GM12878 (cell line): ENCODE data around the gene ING3. TPM values are rescaled to one million over a fixed set of nuclear protein-coding genes. Genes with fewer than 3 reads are reported as not detected.

Experiments
- ATAC-seq: fragments of 200-7000 bp; cut with Tn5 transposase; 3 replicates; pipeline ENCODE4 v1.9.1; 2020; ENCODE audit warnings: mild to moderate bottlenecking, moderate library complexity
- BruUV-seq: library from RNA; stranded (reverse); fragments of 400-500 nt; replicated peaks from 2 replicates; lab custom pipeline; 2021; lab: Mats Ljungman, UMichigan
- CTCF ChIA-PET: fragments of 300-600 bp; sonication (Branson Sonifier 250); formaldehyde crosslinking; extraction: SDS; loops from one replicate; lab custom pipeline; 2021; ENCODE audit warnings: inconsistent platforms; lab: Yijun Ruan, JAX
- POLR2A ChIA-PET: fragments of 350-600 bp; formaldehyde crosslinking; extraction: SDS; loops from one replicate; lab custom pipeline; 2021; ENCODE audit warnings: inconsistent platforms; lab: Charles Lee
- RAD21 ChIA-PET: fragments of 300-600 bp; sonication (Branson Sonifier 250); formaldehyde crosslinking; loops from one replicate; lab custom pipeline; 2023; ENCODE audit warnings: antibody characterized with exemption; ENCODE audit not compliant: unreplicated experiment; lab: Charles Lee
- SMC1A ChIA-PET: fragments of 300-600 bp; sonication (Branson Sonifier 250); formaldehyde crosslinking; loops from one replicate; lab custom pipeline; 2023; ENCODE audit not compliant: unreplicated experiment, uncharacterized antibody; lab: Charles Lee
- DNase-seq: peaks from one replicate; pipeline ENCODE4 v3.0.0-alpha.2; 2011; ENCODE audit warnings: low read depth, low spot score
- FAIRE-seq: peaks from 3 replicates; lab custom pipeline; 2011; peaks lifted over from hg19 to GRCh38; lab: Jason Lieb, UNC
- H2AFZ ChIP-seq: 2 replicates; pipeline ENCODE4 v1.6.0; 2011; ENCODE audit warnings: low read depth, low read length, control low read depth; ENCODE audit not compliant: control insufficient read depth
- H3K27ac ChIP-seq: 2 replicates; pipeline ENCODE4 v1.5.1; 2011; ENCODE audit warnings: control low read depth; ENCODE audit not compliant: control insufficient read depth, insufficient read depth
- H3K27me3 ChIP-seq, 2 experiments: replicated peaks in 1 of 2; 2 replicates each; pipeline versions ENCODE4 v1.6.0 to v1.6.1; 2011; ENCODE audit warnings: low read length in 1 of 2; ENCODE audit not compliant: control insufficient read depth in 2 of 2, insufficient read depth in 2 of 2
- H3K36me3 ChIP-seq, 2 experiments: 2 replicates each; pipeline ENCODE4 v1.5.1; 2011; ENCODE audit warnings: low read length in 1 of 2; ENCODE audit not compliant: control insufficient read depth in 2 of 2, insufficient read depth in 2 of 2
- H3K4me1 ChIP-seq: 2 replicates; pipeline ENCODE4 v1.6.1; 2011; ENCODE audit warnings: mild to moderate bottlenecking, low read length, moderate library complexity, mixed read lengths; ENCODE audit not compliant: control insufficient read depth, insufficient read depth
- H3K4me2 ChIP-seq: 2 replicates; pipeline ENCODE4 v1.6.0; 2011; ENCODE audit warnings: control low read depth; ENCODE audit not compliant: control insufficient read depth, insufficient read depth
- H3K4me3 ChIP-seq: fragments of 200-600 bp; sonication (generic); 2 replicates; pipeline ENCODE4 v1.5.1; 2016
- H3K79me2 ChIP-seq: 2 replicates; pipeline ENCODE4 v1.6.0; 2011; ENCODE audit warnings: low read length; ENCODE audit not compliant: control insufficient read depth, insufficient read depth
- H3K9ac ChIP-seq: 2 replicates; pipeline ENCODE4 v1.8.0; 2011; ENCODE audit warnings: low read length, control low read depth, mixed read lengths; ENCODE audit not compliant: control insufficient read depth, insufficient read depth
- H3K9me3 ChIP-seq: replicated peaks from 3 replicates; pipeline ENCODE4 v1.5.1; 2011; ENCODE audit warnings: mild to moderate bottlenecking, low read length; ENCODE audit not compliant: control insufficient read depth, insufficient read depth
- H4K20me1 ChIP-seq: 2 replicates; pipeline ENCODE4 v1.6.0; 2011; ENCODE audit not compliant: control insufficient read depth, insufficient read depth
- ATF7 ChIP-seq: fragments of 450-650 bp; IDR thresholded peaks from 2 replicates; pipeline ENCODE4 v1.6.1; 2016; ENCODE audit warnings: low read depth, mild to moderate bottlenecking
- EZH2 ChIP-seq: IDR thresholded peaks from 2 replicates; pipeline ENCODE4 v1.6.1; 2012; ENCODE audit warnings: low read depth, mild to moderate bottlenecking, control low read depth, inconsistent platforms, low read length, borderline replicate concordance; ENCODE audit not compliant: control insufficient read depth
- HDAC6 ChIP-seq: fragments of 200-600 bp; sonication (generic); IDR thresholded peaks from one replicate; pipeline ENCODE4 v1.8.0; 2017; ENCODE audit warnings: antibody characterized with exemption; ENCODE audit not compliant: unreplicated experiment
- JUNB ChIP-seq: IDR thresholded peaks from 2 replicates; pipeline ENCODE4 v1.6.1; 2016; ENCODE audit warnings: antibody characterized with exemption, mild to moderate bottlenecking
- RUNX3 ChIP-seq: IDR thresholded peaks from 2 replicates; pipeline ENCODE4 v1.6.1; 2012; ENCODE audit warnings: low read length, inconsistent platforms
- WGBS: methylation state at CpG from one replicate; pipeline ENCODE4 v1.1.6; 2016; ENCODE audit warnings: low lambda C conversion rate; ENCODE audit not compliant: insufficient replicate concordance, insufficient coverage; ENCODE audit errors: missing lambda C conversion rate; 5-methylcytosine and 5-hydroxymethylcytosine counted together
- in situ Hi-C: fragments of 300-500 bp; cut with MboI; formaldehyde crosslinking; loops from 9 replicates; pipeline ENCODE4 v1.14.3; 2018; ENCODE audit warnings: mixed read lengths
- intact Hi-C: fragments of 100-400 bp; cut with micrococcal nuclease; formaldehyde crosslinking; loops from one replicate; pipeline ENCODE4 v1.14.2; 2022; ENCODE audit not compliant: unreplicated experiment
- polyA plus RNA-seq, 11 experiments: library from polyadenylated mRNA; depleted of rRNA in 4 of 11; unstranded in 6 of 11; stranded (reverse) in 5 of 11; fragments of >200 nt; fragmentation: Nextera tagmentation in 4 of 11; fragmentation: Illumina TruSeq in 1 of 11; extraction: Ambion mirVana in 4 of 11; extraction: Trizol in 1 of 11; gene quantifications; 1 replicate in 1 of 11; 2 replicates in 10 of 11; pipeline versions ENCODE4 v1.2.1 to v1.2.3, GENCODE V29; 2011 to 2016; ENCODE audit warnings: inconsistent platforms in 2 of 11, missing spikeins in 2 of 11, low read depth in 1 of 11
- total RNA-seq, 4 experiments: library from RNA; depleted of rRNA in 3 of 4; stranded (reverse); fragments of >200 nt in 3 of 4; fragmentation: Illumina TruSeq in 1 of 4; extraction: Trizol in 1 of 4; gene quantifications; 2 replicates each; pipeline versions ENCODE4 v1.2.1 to v1.2.3, GENCODE V29; 2013 to 2021
- TF ChIP-seq, protein P1 (sequence below): fragments of 450-650 bp; IDR thresholded peaks from 2 replicates; pipeline ENCODE4 v1.6.1; 2017; ENCODE audit warnings: mild to moderate bottlenecking

ING3 gene
- total and polyA plus RNA-seq, 10 of the 15 experiments (the other 5 are each of a cell fraction or from before 2014, with no cell fraction given) = 12.1 to 60.8 (median 28.8) TPM

- Histone ChIP-seq H2AFZ (no peak overlapping the region), H3K4me1 (no peaks in the 10 kb centered on the region), H3K27ac (no peak overlapping the region), H3K79me2 (no peaks in the 10 kb centered on the region)
- CTCF ChIA-PET = interaction anchor here (1.5 kb wide), 1 partner anchor 28 kb away, joined by 3 read pairs; the partner anchor contains the start of gene CPED1
- in situ Hi-C loops = loop anchor here (25.0 kb wide), 1 partner anchor 577 kb away; no protein-coding TSS in a partner anchor
- RAD21 ChIA-PET = no interaction called here
- WGBS = 96% methylated on average over 8 of the region's 8 CpGs
- ATAC-seq (no peak), FAIRE-seq (no peak)
- TF ChIP-seq, protein P1, sequence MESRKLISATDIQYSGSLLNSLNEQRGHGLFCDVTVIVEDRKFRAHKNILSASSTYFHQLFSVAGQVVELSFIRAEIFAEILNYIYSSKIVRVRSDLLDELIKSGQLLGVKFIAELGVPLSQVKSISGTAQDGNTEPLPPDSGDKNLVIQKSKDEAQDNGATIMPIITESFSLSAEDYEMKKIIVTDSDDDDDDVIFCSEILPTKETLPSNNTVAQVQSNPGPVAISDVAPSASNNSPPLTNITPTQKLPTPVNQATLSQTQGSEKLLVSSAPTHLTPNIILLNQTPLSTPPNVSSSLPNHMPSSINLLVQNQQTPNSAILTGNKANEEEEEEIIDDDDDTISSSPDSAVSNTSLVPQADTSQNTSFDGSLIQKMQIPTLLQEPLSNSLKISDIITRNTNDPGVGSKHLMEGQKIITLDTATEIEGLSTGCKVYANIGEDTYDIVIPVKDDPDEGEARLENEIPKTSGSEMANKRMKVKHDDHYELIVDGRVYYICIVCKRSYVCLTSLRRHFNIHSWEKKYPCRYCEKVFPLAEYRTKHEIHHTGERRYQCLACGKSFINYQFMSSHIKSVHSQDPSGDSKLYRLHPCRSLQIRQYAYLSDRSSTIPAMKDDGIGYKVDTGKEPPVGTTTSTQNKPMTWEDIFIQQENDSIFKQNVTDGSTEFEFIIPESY = no peak
- TF ChIP-seq EZH2 (no peak), HDAC6 (no peak), ATF7 (no peak), RUNX3 (no peak), JUNB (no peak)
- TF ChIP-seq, all 136 proteins: peak for 0
- Histone ChIP-seq H3K9ac (no peak overlapping the region), H3K4me3 (no peak overlapping the region), H3K27me3 (no peaks in the 10 kb centered on the region), H3K36me3 (peaks cover 0 to 10% of the 10 kb centered on the region in 2 experiments; a peak in 1 of 4 replicates), H4K20me1 (no peaks in the 10 kb centered on the region), H3K4me2 (no peak overlapping the region), H3K9me3 (no peaks in the 10 kb centered on the region)
- SMC1A ChIA-PET = interaction anchor here (0.7 to 1.5 kb wide), 2 partner anchors 168 kb away, joined by 3 to 4 read pairs; no protein-coding TSS in a partner anchor
- intact Hi-C loops = loop anchor here (10.0 kb wide), 1 partner anchor 575 kb away; no protein-coding TSS in a partner anchor
- POLR2A ChIA-PET = no interaction called here
- DNase-seq = no peak
- BruUV-seq = no TSS peak
Measured at GRCh38 chr7:120959929-120960484, 9.4 kb downstream of the ING3 start.
